SK-N-SH treated with all-trans-retinoic acid at 6 μM for 48 hours (cell line): ENCODE measurements around the gene MMP8.
A peak's percentile ranks its signal among the peaks of the same experiment; 100 is the strongest.

Source experiments
- ATAC-seq: fragments of 200-7000 bp; cut with Tn5 transposase; 3 replicates; pipeline ENCODE4 v1.9.1; 2020; ENCODE audit warnings: mild to moderate bottlenecking, moderate library complexity
- CSRNP3 ChIP-seq: fragments of 250-450 bp; sonication (Bioruptor Pico); IDR thresholded peaks from 2 replicates; pipeline ENCODE4 v1.5.1; 2021; ENCODE audit warnings: mild to moderate bottlenecking, moderate library complexity
- ESRRG ChIP-seq: fragments of 250-450 bp; sonication (Bioruptor Pico); IDR thresholded peaks from 2 replicates; pipeline ENCODE4 v1.6.1; 2021; ENCODE audit warnings: mild to moderate bottlenecking
- GLIS3 ChIP-seq: fragments of 250-450 bp; sonication (Bioruptor Pico); IDR thresholded peaks from 2 replicates; pipeline ENCODE4 v1.5.0; 2020; ENCODE audit warnings: mild to moderate bottlenecking, moderate library complexity
- ISL1 ChIP-seq: fragments of 250-450 bp; sonication (Bioruptor Pico); IDR thresholded peaks from 2 replicates; pipeline ENCODE4 v2.1.2; 2022; ENCODE audit warnings: mild to moderate bottlenecking, moderate library complexity
- OSR1 ChIP-seq: fragments of 250-450 bp; sonication (Bioruptor Pico); IDR thresholded peaks from 2 replicates; pipeline ENCODE4 v1.8.0; 2022; ENCODE audit warnings: moderate library complexity, mild to moderate bottlenecking, inconsistent platforms
- PATZ1 ChIP-seq: fragments of 250-450 bp; sonication (Bioruptor Pico); IDR thresholded peaks from 2 replicates; pipeline ENCODE4 v1.8.0; 2020; ENCODE audit warnings: mild to moderate bottlenecking, moderate library complexity, borderline replicate concordance
- POU6F1 ChIP-seq: fragments of 250-450 bp; sonication (Bioruptor Pico); IDR thresholded peaks from 2 replicates; pipeline ENCODE4 v1.8.0; 2021; ENCODE audit warnings: low read depth, mild to moderate bottlenecking, moderate library complexity, borderline replicate concordance
- RARB ChIP-seq: fragments of 250-450 bp; sonication (Bioruptor Pico); IDR thresholded peaks from 2 replicates; pipeline ENCODE4 v1.8.0; 2021; ENCODE audit warnings: mild to moderate bottlenecking, moderate library complexity
- SNAI2 ChIP-seq: fragments of 250-450 bp; sonication (Bioruptor Pico); IDR thresholded peaks from 2 replicates; pipeline ENCODE4 v1.5.0; 2020; ENCODE audit warnings: mild to moderate bottlenecking, moderate library complexity
- TCF4 ChIP-seq: fragments of 250-450 bp; sonication (Bioruptor Pico); IDR thresholded peaks from 2 replicates; pipeline ENCODE4 v1.8.0; 2021; ENCODE audit warnings: mild to moderate bottlenecking, moderate library complexity, borderline replicate concordance
- TSHZ2 ChIP-seq: fragments of 250-450 bp; sonication (Bioruptor Pico); IDR thresholded peaks from 2 replicates; pipeline ENCODE4 v1.5.0; 2020; ENCODE audit warnings: mild to moderate bottlenecking, moderate library complexity
- ZC3H10 ChIP-seq: fragments of 250-450 bp; sonication (Bioruptor Pico); IDR thresholded peaks from 2 replicates; pipeline ENCODE4 v1.5.1; 2021; ENCODE audit warnings: mild to moderate bottlenecking, moderate library complexity
- ZFP3 ChIP-seq: fragments of 250-450 bp; sonication (Bioruptor Pico); IDR thresholded peaks from 2 replicates; pipeline ENCODE4 v1.5.0; 2020; ENCODE audit warnings: mild to moderate bottlenecking, moderate library complexity
- ZFP30 ChIP-seq: fragments of 450-650 bp; formaldehyde crosslinking; IDR thresholded peaks from 2 replicates; pipeline ENCODE4 v1.5.0; 2022; ENCODE audit warnings: mild to moderate bottlenecking, moderate library complexity
- ZNF565 ChIP-seq: fragments of 450-650 bp; formaldehyde crosslinking; conservative IDR thresholded peaks from 2 replicates; pipeline ENCODE4 v1.5.0; 2020; ENCODE audit warnings: low read depth, mild to moderate bottlenecking, moderate library complexity
- ZNF70 ChIP-seq: fragments of 450-650 bp; formaldehyde crosslinking; IDR thresholded peaks from 2 replicates; pipeline ENCODE4 v1.5.0; 2020; ENCODE audit warnings: mild to moderate bottlenecking, moderate library complexity
- ZNF8 ChIP-seq: fragments of 450-650 bp; formaldehyde crosslinking; IDR thresholded peaks from 2 replicates; pipeline ENCODE4 v1.5.0; 2020; ENCODE audit warnings: mild to moderate bottlenecking, moderate library complexity

Gene MMP8

GRCh38 chr11:102669664-102670063, 55.1 kb downstream of the MMP8 start:
- no peak for ATAC-seq
- TF ChIP-seq OSR1 (CRISPR knock-in tag): no peak
- no peak for TF ChIP-seq SNAI2
- TF ChIP-seq TCF4 (CRISPR knock-in tag): no peak
- TF ChIP-seq, all 23 proteins: peak for 0

- peak; percentile 83 for ATAC-seq
- TF ChIP-seq RARB (CRISPR knock-in tag) (no peak), ZNF565 (CRISPR knock-in tag) (no peak), POU6F1 (CRISPR knock-in tag) (no peak), ZNF70 (CRISPR knock-in tag) (no peak), ZNF8 (no peak), TCF4 (CRISPR knock-in tag) (no peak)
These were observed 58.3 kb downstream of the MMP8 start for GRCh38 chr11:102666331-102666957.

GRCh38 chr11:102664001-102664752, 60.6 kb downstream of the MMP8 start:
- no peak for TF ChIP-seq ISL1 (CRISPR knock-in tag)
- TF ChIP-seq TCF4 (CRISPR knock-in tag): no peak
- TF ChIP-seq ZC3H10 (CRISPR knock-in tag): no peak
- no peak for TF ChIP-seq ZFP3 (CRISPR knock-in tag)
- no peak for TF ChIP-seq RARB (CRISPR knock-in tag)
- TF ChIP-seq PATZ1 (CRISPR knock-in tag): no peak
- TF ChIP-seq TSHZ2 (CRISPR knock-in tag): no peak
- ATAC-seq: peak; percentile 82

GRCh38 chr11:102662607-102663006, 62.1 kb downstream of the MMP8 start:
- ATAC-seq: no peak
- no peak for TF ChIP-seq ESRRG
- no peak for TF ChIP-seq ZFP30 (CRISPR knock-in tag)
- TF ChIP-seq TSHZ2 (CRISPR knock-in tag): no peak
- no peak for TF ChIP-seq CSRNP3 (CRISPR knock-in tag)
- TF ChIP-seq ZC3H10 (CRISPR knock-in tag): no peak
- TF ChIP-seq RARB (CRISPR knock-in tag): no peak
- no peak for TF ChIP-seq PATZ1 (CRISPR knock-in tag)
- TF ChIP-seq GLIS3 (CRISPR knock-in tag): no peak
- no peak for TF ChIP-seq SNAI2
